ENCODE data around the gene PGAP6.
A peak's percentile ranks its signal among the peaks of the same experiment; 100 is the strongest.

Gene PGAP6

GRCh38 chr16:324451-325334 lies 57.1 kb downstream of the PGAP6 start:
- DNase-seq, result peak; percentile 80

GRCh38 chr16:324201-324450 lies 57.7 kb downstream of the PGAP6 start:
- no peak for DNase-seq

- DNase-seq, result no peak
Observed at GRCh38 chr16:322476-323143, 59.2 kb downstream of the PGAP6 start.

- no peak for DNase-seq
Observed at GRCh38 chr16:321532-321931, 60.2 kb downstream of the PGAP6 start.

Measured in CD4-positive, alpha-beta T cell treated with Interleukin-17A for 4 hours (primary cell).